ENCODE results near the gene CDK18. TPM values are rescaled to one million over a fixed set of nuclear protein-coding genes. Genes with fewer than 3 reads are reported as not detected.

Gene CDK18
- total and polyA plus RNA-seq, 9 of the 15 experiments (the other 6 are each of a cell fraction or from before 2014, with no cell fraction given): 0.05 to 0.69 (median 0.17) TPM; not detected in 2

DNA sequence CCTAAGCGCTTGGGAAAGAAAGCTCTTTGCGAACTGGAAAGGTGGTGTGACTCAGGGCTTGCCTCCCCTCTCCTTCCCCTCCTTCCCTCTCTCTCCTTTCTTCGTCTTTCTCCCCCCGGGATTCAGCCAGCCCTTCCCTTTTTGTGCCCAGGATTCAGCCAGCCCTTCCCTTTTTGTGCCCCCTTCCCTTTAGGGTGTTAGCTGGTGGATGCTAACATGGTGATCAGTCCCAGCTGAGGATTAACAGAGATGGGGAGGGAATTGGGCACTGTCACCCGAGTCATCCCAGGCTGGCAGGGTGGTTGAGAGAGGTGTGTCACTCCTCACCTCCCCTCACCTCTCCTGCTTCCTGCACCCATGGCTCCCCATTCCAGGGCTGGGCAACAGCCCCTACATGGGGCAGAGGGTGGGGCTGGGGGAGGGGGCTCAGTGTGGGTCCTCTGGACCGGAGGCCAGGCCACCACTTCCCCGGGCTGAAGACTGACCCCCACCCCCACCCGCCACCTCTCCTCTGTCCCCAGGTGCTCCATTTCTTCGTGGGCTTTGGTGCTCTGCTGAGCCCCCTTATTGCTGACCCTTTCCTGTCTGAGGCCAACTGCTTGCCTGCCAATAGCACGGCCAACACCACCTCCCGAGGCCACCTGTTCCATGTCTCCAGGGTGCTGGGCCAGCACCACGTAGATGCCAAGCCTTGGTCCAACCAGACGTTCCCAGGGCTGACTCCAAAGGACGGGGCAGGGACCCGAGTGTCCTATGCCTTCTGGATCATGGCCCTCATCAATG lies 75.9 kb downstream of the CDK18 start:
- Histone ChIP-seq H3K9me1 (ENCODE audit: control insufficient read depth, insufficient read depth, low read length) (no peaks in the 10 kb centered on the region), H3K9me3 (replicated peaks; ENCODE audit: control insufficient read depth, insufficient read depth, low read depth, low read length) (no peaks in the 10 kb centered on the region), H4K20me1 (replicated peaks; ENCODE audit: control insufficient read depth, insufficient read depth, low read length) (peaks cover 40% of the 10 kb centered on the region), H3K79me2 (ENCODE audit: control insufficient read depth, insufficient read depth, low read length) (no peaks in the 10 kb centered on the region), H3K27ac (ENCODE audit: extremely low read depth, low read depth, low read length) (no peak overlapping the region), H3K4me1 (replicated peaks in 1 of 2; ENCODE audit: control insufficient read depth in 2 of 2, insufficient read depth in 2 of 2, low read length in 2 of 2) (peaks cover 0 to 7% of the 10 kb centered on the region in 2 experiments; a peak in 1 of 5 replicates), H3K27me3 (ENCODE audit: control insufficient read depth in 2 of 2, insufficient read depth in 2 of 2, low read length in 2 of 2) (peaks cover 61 to 81% of the 10 kb centered on the region in 2 experiments), H2AFZ (ENCODE audit: low read depth, low read length) (no peak overlapping the region), H3K36me3 (ENCODE audit: control insufficient read depth, insufficient read depth, low read length) (no peaks in the 10 kb centered on the region), H3K4me3 (no peak overlapping the region), H3K9ac (ENCODE audit: insufficient read depth in 1 of 2, low read depth in 2 of 2, low read length in 2 of 2) (no peak overlapping the region), H3K4me2 (ENCODE audit: insufficient read depth, low read length) (no peak overlapping the region)
- WGBS (ENCODE audit: insufficient coverage, low coverage, missing lambda C conversion rate): 0% methylated on average over 13 of the region's 15 CpGs
- ChIA-PET POLR2A (interaction anchor here (0.7 to 1.4 kb wide), 3 partner anchors 11 to 13 kb away, joined by 3 to 5 read pairs (median 3); no protein-coding TSS in a partner anchor), CTCF (ENCODE audit: low intra/inter-chr PET ratio) (no interaction called here)
- ATAC-seq: no peak
- no peak for FAIRE-seq
- in situ Hi-C loops (cut with MboI) (no loop called here), intact Hi-C loops (cut with micrococcal nuclease) (no loop called here)
- BruUV-seq (replicated peaks): no TSS peak
- DNase-seq (ENCODE audit: extremely low read depth in 1 of 4, low spot score in 3 of 4): no peak
- TF ChIP-seq CCNT2 (IDR thresholded peaks at IDR 0.05; ENCODE audit: borderline replicate concordance, extremely low read depth, insufficient read length, low read depth, low read length): no peak
- TF ChIP-seq HMG20B (CRISPR knock-in tag; IDR thresholded peaks at IDR 0.05): no peak
- TF ChIP-seq RBM34 (IDR thresholded peaks at IDR 0.05; ENCODE audit: borderline replicate concordance, insufficient read depth, low read length): no peak
- no peak for TF ChIP-seq YY1 (IDR thresholded peaks at IDR 0.05; ENCODE audit: borderline replicate concordance in 1 of 3, control insufficient read depth in 1 of 3, extremely low read depth in 1 of 3, insufficient read depth in 3 of 3, insufficient read length in 1 of 3, insufficient replicate concordance in 2 of 3, low read depth in 1 of 3, low read length in 2 of 3)
- TF ChIP-seq, protein P1, sequence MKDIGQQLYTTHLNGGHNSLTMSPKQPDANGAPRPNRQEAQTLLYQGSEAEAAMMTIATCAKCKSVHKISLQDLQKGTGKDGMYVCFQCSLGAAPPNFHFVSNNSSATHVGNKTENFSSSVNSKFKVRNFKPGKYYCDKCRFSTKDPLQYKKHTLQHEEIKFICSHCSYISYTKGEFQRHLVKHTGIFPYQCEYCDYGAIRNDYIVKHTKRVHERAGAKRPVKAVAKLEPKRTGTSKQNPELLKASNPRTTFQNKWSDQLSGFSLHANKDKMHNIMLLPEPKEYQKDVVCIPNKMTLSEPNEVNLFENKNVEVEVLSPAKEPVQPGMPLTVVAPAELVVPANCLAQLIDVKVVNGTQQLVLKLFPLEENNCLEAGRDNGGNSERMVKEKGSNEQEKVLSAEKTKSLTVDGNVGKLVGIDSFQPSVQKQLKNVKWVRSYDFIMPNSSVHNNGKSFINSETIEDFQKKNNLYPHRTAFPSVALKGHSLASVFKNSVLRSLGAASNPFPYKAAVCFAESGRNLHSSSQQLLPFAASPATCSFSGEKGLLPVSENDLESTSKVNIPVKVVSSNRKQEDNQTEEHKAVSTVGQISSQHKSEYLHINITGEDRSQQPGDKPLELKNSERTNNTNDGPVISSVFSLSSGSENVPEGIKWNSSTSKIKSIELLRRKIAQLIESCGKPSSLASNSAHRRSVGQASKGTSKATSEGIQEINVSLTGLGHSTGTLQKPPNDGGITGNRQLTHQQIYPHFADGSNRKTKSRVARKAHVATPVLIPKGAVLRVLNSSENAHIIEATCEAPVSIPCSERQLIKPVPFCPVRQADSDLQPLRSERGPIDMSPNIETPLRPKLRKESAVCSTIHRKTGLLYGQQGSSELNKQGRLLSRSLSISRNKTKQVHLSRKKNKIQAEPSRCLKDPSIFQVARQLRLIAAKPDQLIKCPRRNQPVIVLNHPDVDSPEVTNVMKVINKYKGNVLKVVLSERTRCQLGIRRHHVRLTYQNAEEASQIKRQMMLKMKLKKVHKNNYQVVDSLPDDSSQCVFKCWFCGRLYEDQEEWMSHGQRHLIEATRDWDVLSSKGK (CRISPR knock-in tag; IDR thresholded peaks at IDR 0.05): no peak
- TF ChIP-seq BCL6 (CRISPR knock-in tag; IDR thresholded peaks at IDR 0.05): no peak
- no peak for TF ChIP-seq DACH1 (IDR thresholded peaks at IDR 0.05; ENCODE audit: partially characterized antibody)
- TF ChIP-seq GTF2F1 (IDR thresholded peaks at IDR 0.05; ENCODE audit: low read depth, low read length): no peak
- TF ChIP-seq, protein P2, sequence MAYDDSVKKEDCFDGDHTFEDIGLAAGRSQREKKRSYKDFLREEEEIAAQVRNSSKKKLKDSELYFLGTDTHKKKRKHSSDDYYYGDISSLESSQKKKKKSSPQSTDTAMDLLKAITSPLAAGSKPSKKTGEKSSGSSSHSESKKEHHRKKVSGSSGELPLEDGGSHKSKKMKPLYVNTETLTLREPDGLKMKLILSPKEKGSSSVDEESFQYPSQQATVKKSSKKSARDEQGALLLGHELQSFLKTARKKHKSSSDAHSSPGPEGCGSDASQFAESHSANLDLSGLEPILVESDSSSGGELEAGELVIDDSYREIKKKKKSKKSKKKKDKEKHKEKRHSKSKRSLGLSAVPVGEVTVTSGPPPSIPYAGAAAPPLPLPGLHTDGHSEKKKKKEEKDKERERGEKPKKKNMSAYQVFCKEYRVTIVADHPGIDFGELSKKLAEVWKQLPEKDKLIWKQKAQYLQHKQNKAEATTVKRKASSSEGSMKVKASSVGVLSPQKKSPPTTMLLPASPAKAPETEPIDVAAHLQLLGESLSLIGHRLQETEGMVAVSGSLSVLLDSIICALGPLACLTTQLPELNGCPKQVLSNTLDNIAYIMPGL (CRISPR knock-in tag; IDR thresholded peaks at IDR 0.05): no peak
- no peak for TF ChIP-seq ZBTB7A (IDR thresholded peaks at IDR 0.05; ENCODE audit: borderline replicate concordance, control insufficient read depth, low read depth, low read length)
- TF ChIP-seq ID3 (CRISPR knock-in tag; IDR thresholded peaks at IDR 0.05): no peak
- TF ChIP-seq ID3 (tag; IDR thresholded peaks at IDR 0.05): no peak
- TF ChIP-seq ZNF583 (CRISPR knock-in tag; IDR thresholded peaks at IDR 0.05): no peak
- TF ChIP-seq ESRRB (CRISPR knock-in tag; IDR thresholded peaks at IDR 0.05; ENCODE audit: borderline replicate concordance): no peak
- no peak for TF ChIP-seq CBX1 (IDR thresholded peaks at IDR 0.05; ENCODE audit: low read depth)
- TF ChIP-seq ZNF764 (CRISPR knock-in tag; IDR thresholded peaks at IDR 0.05; ENCODE audit: low read depth): no peak
